Parathyroid adenoma (tissue), 2 donors: ENCODE measurements around the gene SBNO2.

Experiments used
- H2AFZ ChIP-seq: fragments of 300-600 bp; sonication (generic); one replicate; pipeline ENCODE4 v1.7.0; 2017; ENCODE audit warnings: antibody characterized with exemption, mild to moderate bottlenecking
- H3K27ac ChIP-seq: fragments of 300-600 bp; sonication (generic); one replicate; pipeline ENCODE4 v1.7.0; 2017
- H3K27me3 ChIP-seq: fragments of 300-600 bp; sonication (generic); one replicate; pipeline ENCODE4 v1.7.0; 2017; ENCODE audit warnings: low read length; ENCODE audit not compliant: control insufficient read depth, insufficient read depth
- H3K36me3 ChIP-seq: fragments of 300-600 bp; sonication (generic); one replicate; pipeline ENCODE4 v1.7.0; 2017; ENCODE audit warnings: low read length; ENCODE audit not compliant: control insufficient read depth, insufficient read depth
- H3K4me1 ChIP-seq: fragments of 300-600 bp; sonication (generic); one replicate; pipeline ENCODE4 v1.7.0; 2017; ENCODE audit warnings: control low read depth
- H3K4me2 ChIP-seq: fragments of 300-600 bp; sonication (generic); one replicate; pipeline ENCODE4 v1.7.0; 2017; ENCODE audit warnings: low read length
- H3K4me3 ChIP-seq: fragments of 300-600 bp; sonication (generic); one replicate; pipeline ENCODE4 v1.7.0; 2017; ENCODE audit warnings: low read depth, low read length
- H3K79me2 ChIP-seq: fragments of 300-600 bp; sonication (generic); one replicate; pipeline ENCODE4 v1.7.0; 2017; ENCODE audit warnings: control low read depth
- H3K9ac ChIP-seq: fragments of 300-600 bp; sonication (generic); one replicate; pipeline ENCODE4 v1.7.0; 2017; ENCODE audit warnings: mild to moderate bottlenecking
- H3K9me3 ChIP-seq: fragments of 300-600 bp; sonication (generic); one replicate; pipeline ENCODE4 v1.7.0; 2017; ENCODE audit warnings: low read length; ENCODE audit not compliant: control insufficient read depth
- TF ChIP-seq, protein P1 (sequence below): fragments of 300-600 bp; sonication (generic); IDR thresholded peaks from one replicate; pipeline ENCODE4 v1.7.0; 2017; ENCODE audit warnings: antibody characterized with exemption, mild to moderate bottlenecking
- donor health status: primary hyperparathyroidism.

The SBNO2 gene

GRCh38 chr19:1069009-1069779, 104.9 kb downstream of the SBNO2 start:
- Histone ChIP-seq H2AFZ (no peak overlapping the region), H3K9me3 (no peaks in the 10 kb centered on the region), H3K4me2 (no peak overlapping the region), H3K36me3 (no peaks in the 10 kb centered on the region), H3K4me1 (peaks cover 2% of the 10 kb centered on the region), H3K9ac (no peak overlapping the region), H3K27ac (no peak overlapping the region), H3K4me3 (no peak overlapping the region), H3K79me2 (no peaks in the 10 kb centered on the region), H3K27me3 (peaks cover 7% of the 10 kb centered on the region)
- TF ChIP-seq, protein P1, sequence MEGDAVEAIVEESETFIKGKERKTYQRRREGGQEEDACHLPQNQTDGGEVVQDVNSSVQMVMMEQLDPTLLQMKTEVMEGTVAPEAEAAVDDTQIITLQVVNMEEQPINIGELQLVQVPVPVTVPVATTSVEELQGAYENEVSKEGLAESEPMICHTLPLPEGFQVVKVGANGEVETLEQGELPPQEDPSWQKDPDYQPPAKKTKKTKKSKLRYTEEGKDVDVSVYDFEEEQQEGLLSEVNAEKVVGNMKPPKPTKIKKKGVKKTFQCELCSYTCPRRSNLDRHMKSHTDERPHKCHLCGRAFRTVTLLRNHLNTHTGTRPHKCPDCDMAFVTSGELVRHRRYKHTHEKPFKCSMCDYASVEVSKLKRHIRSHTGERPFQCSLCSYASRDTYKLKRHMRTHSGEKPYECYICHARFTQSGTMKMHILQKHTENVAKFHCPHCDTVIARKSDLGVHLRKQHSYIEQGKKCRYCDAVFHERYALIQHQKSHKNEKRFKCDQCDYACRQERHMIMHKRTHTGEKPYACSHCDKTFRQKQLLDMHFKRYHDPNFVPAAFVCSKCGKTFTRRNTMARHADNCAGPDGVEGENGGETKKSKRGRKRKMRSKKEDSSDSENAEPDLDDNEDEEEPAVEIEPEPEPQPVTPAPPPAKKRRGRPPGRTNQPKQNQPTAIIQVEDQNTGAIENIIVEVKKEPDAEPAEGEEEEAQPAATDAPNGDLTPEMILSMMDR = no peak

GRCh38 chr19:1068009-1069001, 105.8 kb downstream of the SBNO2 start:
- Histone ChIP-seq H3K4me1 (peaks cover 2% of the 10 kb centered on the region), H3K27me3 (peaks cover 7% of the 10 kb centered on the region), H3K4me3 (no peak overlapping the region), H3K27ac (no peak overlapping the region), H3K9me3 (no peaks in the 10 kb centered on the region), H3K9ac (no peak overlapping the region), H3K36me3 (no peaks in the 10 kb centered on the region), H2AFZ (no peak overlapping the region), H3K4me2 (no peak overlapping the region), H3K79me2 (no peaks in the 10 kb centered on the region)
- TF ChIP-seq, protein P1 = no peak

- Histone ChIP-seq H3K79me2 (no peaks in the 10 kb centered on the region), H3K4me3 (peak overlapping the region; percentile 27), H3K4me2 (peak overlapping the region; percentile 22), H3K9ac (no peak overlapping the region), H3K9me3 (no peaks in the 10 kb centered on the region), H3K27me3 (peaks cover 7% of the 10 kb centered on the region), H2AFZ (no peak overlapping the region), H3K36me3 (no peaks in the 10 kb centered on the region), H3K4me1 (peaks cover 2% of the 10 kb centered on the region), H3K27ac (peak overlapping the region; percentile 42)
- TF ChIP-seq, protein P1 = no peak
These were observed 106.6 kb downstream of the SBNO2 start for GRCh38 chr19:1067341-1067957.

DNA sequence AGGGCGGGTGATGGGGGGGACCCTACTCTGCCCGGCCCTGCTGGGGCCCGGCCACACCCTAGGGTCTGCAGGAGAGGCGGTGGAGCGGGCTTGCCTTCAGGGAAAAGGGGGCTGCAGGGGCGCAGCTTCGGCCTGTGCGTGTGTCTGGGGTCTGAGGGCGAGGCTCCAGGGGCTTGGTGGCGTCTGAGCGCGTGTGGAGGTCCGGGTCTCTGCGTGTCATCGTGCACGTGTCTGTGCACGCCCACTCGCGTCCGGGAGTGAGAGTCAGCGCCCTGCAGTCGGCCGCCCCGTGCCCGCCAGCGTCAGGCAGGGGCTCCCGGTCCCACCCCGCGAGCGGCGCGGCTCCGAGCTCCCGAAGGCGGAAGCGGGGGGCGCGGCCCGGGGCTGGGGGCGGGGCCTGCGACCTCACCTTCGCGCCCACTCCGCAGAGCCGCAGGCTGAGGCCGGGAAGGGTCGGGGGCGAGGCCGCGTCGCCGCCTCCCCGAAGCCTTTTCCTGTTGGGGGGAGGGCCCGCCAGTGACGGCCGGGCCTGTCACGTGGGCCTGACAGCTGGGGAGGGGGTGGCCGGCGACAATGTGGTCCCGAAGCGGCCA, 107.2 kb downstream of the SBNO2 start, which contains the start of gene ARHGAP45:
Gene ARHGAP45 (plus strand): TSS at position 420 of the 593 bp plus-strand sequence. CDS start 239 bp downstream, outside the sequence.
- Histone ChIP-seq H3K4me1 (peaks cover 2% of the 10 kb centered on the region), H3K4me3 (peak within 1 kb of the TSS; percentile 27), H2AFZ (no peak within 1 kb of the TSS), H3K36me3 (no peaks in the 10 kb centered on the region), H3K4me2 (peak within 1 kb of the TSS; percentile 22), H3K9ac (no peak within 1 kb of the TSS), H3K27me3 (peaks cover 7% of the 10 kb centered on the region), H3K79me2 (no peaks in the 10 kb centered on the region), H3K9me3 (no peaks in the 10 kb centered on the region), H3K27ac (peak within 1 kb of the TSS; percentile 42)
- TF ChIP-seq, protein P1 = no peak
